Stromal cell of bone marrow (primary cell): ENCODE results near the gene WSCD1.

Source experiments
- DNase-seq: peaks from one replicate; pipeline ENCODE4 v3.0.0-alpha.2; 2012; ENCODE audit warnings: low read depth

The WSCD1 gene

GRCh38 chr17:6160911-6161855 lies 91.0 kb downstream of the WSCD1 start:
- no peak for DNase-seq

GRCh38 chr17:6162216-6162615 lies 92.0 kb downstream of the WSCD1 start:
- no peak for DNase-seq

DNA sequence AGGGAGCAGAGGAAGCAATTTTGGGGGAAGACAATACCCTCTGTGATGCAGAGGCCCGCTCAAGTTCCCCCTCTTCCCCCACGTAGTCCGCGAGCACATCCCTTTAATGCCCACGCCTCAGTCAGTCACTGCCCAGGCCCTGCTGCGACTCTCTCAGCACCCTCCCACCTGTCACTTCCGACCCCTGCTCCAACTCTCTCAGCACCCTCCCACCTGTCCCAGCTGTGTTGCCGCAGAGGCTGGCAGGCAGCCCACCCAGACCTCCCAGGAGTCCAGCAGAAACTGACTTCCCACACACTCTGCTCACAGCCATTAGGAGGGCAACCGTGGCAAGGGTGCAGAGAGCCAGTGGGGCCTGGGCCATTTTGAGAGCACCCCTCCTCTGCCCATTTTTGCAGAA lies 92.7 kb downstream of the WSCD1 start:
- DNase-seq = no peak

DNA sequence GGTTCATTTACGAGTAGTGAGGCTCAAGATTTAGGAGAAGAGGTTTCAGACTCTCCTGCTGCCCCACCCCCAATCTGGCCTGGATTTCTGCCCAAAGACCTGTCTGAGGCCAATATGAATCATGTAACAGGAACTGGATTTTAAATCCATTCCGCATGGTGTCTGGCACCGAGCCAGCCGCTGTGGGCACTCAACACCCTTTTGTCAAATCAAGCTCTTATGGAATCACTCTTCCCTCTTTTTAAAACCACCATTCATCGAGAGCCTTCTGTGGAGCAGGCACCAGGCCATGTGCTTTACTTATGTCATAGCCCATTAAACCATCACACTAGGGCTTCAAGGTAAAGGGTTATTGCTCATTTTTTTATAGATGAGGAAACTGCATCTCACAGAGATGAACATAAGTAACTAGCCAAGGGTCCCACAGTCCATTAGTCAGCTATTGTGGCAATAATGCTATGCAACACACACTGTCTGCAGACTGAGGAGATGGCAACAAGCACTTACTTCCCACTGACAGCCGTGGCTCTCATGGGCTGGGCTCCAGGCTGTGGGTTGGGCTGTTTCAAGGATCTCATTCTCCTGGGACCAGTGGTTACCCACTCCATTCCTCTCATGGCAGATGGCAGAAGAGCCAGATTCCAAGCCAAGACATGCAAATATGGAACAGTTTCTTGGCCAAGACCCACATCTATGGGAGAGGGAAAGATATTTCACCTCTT lies 93.6 kb downstream of the WSCD1 start:
- no peak for DNase-seq

DNA sequence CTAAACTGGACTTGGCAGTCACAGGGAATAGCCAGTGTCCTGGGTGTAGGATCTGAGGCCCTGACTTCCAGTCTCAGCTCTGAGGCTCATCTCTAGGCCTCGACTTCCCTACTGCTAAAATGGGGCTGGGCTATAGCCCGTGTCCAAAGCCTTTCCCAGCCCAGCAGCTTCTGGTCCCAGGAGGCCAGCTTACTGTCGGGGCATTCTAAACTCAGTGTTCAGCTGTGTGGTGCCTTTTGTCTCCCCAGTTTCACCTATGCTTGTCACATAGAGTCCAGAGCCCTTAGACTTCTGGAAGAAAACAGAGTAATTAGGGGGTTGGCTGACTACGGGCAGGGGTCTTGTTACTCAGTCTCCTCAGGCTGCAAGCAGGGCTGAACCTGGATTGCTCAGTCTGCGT lies 94.8 kb downstream of the WSCD1 start:
- no peak for DNase-seq

DNA sequence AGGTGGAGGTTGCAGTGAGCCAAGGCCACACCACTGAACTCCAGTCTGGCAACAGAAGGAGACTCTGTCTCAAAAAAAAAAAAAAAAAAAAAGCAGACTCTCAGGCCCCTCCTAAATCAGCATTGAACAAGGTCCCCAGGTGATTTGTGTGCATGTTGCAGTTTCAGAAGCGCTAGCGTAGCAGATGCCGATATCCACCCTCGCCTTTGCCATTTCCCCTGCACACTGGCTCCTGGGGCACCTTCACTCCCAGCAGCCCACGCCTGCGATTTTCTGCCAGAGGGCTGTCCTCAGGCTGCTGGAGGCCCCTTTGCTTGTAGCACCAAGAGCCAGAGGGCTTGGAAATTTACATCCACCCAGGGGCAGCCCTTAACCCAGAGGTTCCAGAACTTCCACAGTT lies 95.6 kb downstream of the WSCD1 start:
- DNase-seq = no peak

- DNase-seq = no peak
Measured at GRCh38 chr17:6166492-6167179, 96.5 kb downstream of the WSCD1 start.

- no peak for DNase-seq
Measured at GRCh38 chr17:6168296-6168695, 98.1 kb downstream of the WSCD1 start.

DNA sequence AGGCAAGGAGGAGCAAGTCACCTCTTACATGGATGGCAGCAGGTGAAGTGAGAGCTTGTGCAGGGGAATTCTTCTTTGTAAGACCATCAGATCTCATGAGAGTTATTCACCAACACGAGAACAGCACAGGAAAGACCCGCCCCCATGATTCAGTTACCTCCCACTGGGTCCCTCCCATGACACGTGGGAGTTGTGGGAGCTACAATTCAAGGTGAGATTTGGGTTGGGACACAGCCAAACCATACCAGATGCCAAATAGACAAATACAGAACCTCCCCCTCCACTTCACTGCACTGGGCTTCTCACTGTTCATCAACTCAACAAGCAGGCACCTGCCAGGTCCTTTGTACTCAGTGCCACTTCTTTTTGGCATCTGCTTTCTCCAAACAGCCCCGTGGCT lies 100.2 kb downstream of the WSCD1 start:
- DNase-seq = no peak

DNA sequence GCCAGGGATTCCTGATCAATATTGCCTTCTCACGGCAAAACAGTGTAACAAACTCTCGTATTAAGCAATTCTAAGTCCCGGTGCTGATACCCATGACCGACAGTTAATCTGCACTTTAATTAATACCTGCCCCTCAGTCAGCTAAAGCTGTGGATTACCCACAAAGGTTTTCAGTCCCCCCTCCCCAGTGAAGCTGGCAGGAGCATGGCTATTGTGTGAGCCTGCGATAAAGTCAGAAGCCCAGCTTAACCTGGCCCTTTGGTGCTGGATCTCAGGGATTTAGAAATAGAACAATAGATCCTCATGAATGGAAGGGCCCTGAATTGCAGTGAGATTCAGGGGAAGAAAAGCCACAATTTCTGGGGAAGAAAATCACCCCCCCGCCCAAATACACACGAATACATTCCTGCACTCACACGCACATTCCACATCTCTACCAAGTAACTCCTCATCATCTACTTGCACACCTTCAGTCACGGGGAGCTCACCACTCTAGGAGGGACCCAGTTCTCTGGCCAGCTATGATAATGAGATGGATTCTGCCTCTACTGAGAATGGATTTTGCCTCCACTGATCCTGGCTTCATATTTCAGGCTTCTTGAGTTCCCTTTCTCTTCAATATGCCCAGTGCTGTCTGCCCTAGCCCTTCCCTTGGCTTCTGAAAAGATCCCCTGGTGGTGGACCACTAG lies 102.6 kb downstream of the WSCD1 start:
- no peak for DNase-seq

- DNase-seq = no peak
Measured at GRCh38 chr17:6173653-6174052, 103.5 kb downstream of the WSCD1 start.
